ENCODE results near the gene MEGF10. TPM values are rescaled to one million over a fixed set of nuclear protein-coding genes. Genes with fewer than 3 reads are reported as not detected.

The MEGF10 gene
- total RNA-seq, 1 donor from 2014 or later: 77.8 TPM

DNA sequence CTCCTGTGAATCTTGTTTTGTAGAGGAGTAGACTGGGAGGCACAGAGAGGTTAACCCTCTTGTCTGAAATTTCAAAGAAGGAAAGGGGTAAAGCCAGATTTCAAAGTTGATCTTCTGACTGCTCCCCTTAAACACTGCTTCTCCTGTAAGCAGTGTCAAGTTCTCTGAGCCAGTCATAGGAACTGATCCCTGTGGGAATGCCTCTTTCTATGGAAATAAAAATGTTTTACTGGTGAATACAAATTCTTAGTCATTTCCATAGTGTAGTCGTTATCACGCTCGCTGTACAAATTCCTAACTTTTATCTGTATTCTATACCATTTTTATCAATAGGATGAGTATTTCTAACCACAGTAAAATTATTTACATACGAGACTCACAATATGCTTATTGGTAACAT, 160.5 kb downstream of the MEGF10 start:
- Histone ChIP-seq H3K36me3 (ENCODE audit: control insufficient read depth in 3 of 3, insufficient read depth in 3 of 3, low read length in 3 of 3) (peaks cover 0 to 8% (median 0%) of the 10 kb centered on the region in 3 donors), H3K4me1 (ENCODE audit: control insufficient read depth in 3 of 3, insufficient read depth in 3 of 3, low read length in 3 of 3) (no peaks in the 10 kb centered on the region), H3K27ac (ENCODE audit: low read depth, low read length) (no peak overlapping the region), H3K9me3 (ENCODE audit: control insufficient read depth in 3 of 3, low read length in 3 of 3) (no peaks in the 10 kb centered on the region), H3K4me3 (ENCODE audit: low read length in 3 of 3) (no peak overlapping the region), H3K9ac (ENCODE audit: low read depth in 1 of 3, low read length in 3 of 3) (no peak overlapping the region), H3K27me3 (ENCODE audit: control insufficient read depth in 3 of 3, insufficient read depth in 3 of 3, low read length in 3 of 3) (no peaks in the 10 kb centered on the region)

DNA sequence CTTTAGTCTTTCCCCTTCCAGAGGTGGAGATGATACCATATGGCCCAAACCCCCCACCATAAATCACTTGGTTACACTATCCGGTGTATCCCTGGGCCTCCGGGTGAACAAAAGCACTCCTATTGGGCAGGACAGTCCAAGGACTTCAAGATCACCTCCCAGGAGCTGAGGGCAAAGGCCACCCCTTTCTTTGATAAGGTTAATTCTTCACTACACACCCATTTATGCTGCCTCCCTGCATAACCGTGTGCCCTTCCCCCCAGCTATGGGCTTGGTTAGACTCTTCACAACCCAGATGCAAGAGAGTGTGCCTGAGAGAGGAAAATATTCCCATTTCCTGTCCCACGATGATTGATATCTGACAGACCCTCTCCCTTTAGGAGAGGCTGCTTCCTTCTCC, 162.0 kb downstream of the MEGF10 start:
- Histone ChIP-seq H3K36me3 (ENCODE audit: control insufficient read depth in 3 of 3, insufficient read depth in 3 of 3, low read length in 3 of 3) (peaks cover 0 to 5% (median 0%) of the 10 kb centered on the region in 3 donors), H3K27ac (ENCODE audit: low read depth, low read length) (no peak overlapping the region), H3K9me3 (ENCODE audit: control insufficient read depth in 3 of 3, low read length in 3 of 3) (no peaks in the 10 kb centered on the region)

DNA sequence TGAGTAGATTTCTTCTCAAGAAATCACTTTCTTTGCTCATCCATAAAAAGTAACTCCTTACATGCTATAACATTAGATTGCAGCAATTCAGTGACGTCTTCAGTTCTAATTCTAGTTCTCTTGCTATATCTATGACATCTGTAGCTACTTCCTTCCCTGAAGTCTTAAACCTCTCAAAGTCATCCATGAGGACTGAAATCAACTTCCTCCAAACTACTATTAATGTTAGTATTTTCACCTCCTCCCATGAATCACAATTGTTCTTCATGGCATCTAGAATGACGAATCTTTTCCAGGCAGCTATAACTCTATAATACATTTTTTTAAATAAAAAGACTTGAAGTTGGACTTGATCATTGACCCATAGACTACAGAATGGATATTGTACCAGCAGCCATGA, 180.6 kb downstream of the MEGF10 start:
- Histone ChIP-seq H3K9me3 (ENCODE audit: control insufficient read depth in 3 of 3, low read length in 3 of 3) (no peaks in the 10 kb centered on the region), H3K4me3 (ENCODE audit: low read length in 3 of 3) (no peak overlapping the region), H3K27me3 (ENCODE audit: control insufficient read depth in 3 of 3, insufficient read depth in 3 of 3, low read length in 3 of 3) (no peaks in the 10 kb centered on the region), H3K9ac (ENCODE audit: low read depth in 1 of 3, low read length in 3 of 3) (no peak overlapping the region), H3K36me3 (ENCODE audit: control insufficient read depth in 3 of 3, insufficient read depth in 3 of 3, low read length in 3 of 3) (no peaks in the 10 kb centered on the region), H3K4me1 (ENCODE audit: control insufficient read depth in 3 of 3, insufficient read depth in 3 of 3, low read length in 3 of 3) (no peaks in the 10 kb centered on the region), H3K27ac (ENCODE audit: low read depth, low read length) (no peak overlapping the region)

More for the DNA sequence above, 162.0 kb downstream of the MEGF10 start:
- H3K4me3 ChIP-seq (ENCODE audit: low read length in 3 of 3): no peak overlapping the region
- H3K27me3 ChIP-seq (ENCODE audit: control insufficient read depth in 3 of 3, insufficient read depth in 3 of 3, low read length in 3 of 3): no peaks in the 10 kb centered on the region
- no peaks in the 10 kb centered on the region for H3K4me1 ChIP-seq (ENCODE audit: control insufficient read depth in 3 of 3, insufficient read depth in 3 of 3, low read length in 3 of 3)
- H3K9ac ChIP-seq (ENCODE audit: low read depth in 1 of 3, low read length in 3 of 3): no peak overlapping the region

DNA sequence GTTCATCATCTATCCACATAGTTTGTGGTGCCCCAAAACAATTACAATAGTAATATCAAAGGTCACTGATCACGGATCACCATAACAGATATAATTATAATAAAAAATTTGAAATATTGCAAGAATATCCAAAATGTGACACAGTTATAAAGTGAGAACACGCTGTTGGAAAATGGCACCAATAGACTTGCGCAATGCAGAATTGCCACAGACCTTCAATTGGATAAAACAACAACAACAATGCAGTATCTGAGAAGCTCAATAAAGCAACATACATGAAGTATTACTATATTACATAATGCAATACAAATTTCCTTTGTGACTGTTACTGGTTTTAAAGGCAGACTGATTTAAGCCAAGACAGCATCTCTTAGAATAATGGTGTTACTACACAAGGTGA, 182.1 kb downstream of the MEGF10 start:
- Histone ChIP-seq H3K4me1 (ENCODE audit: control insufficient read depth in 3 of 3, insufficient read depth in 3 of 3, low read length in 3 of 3) (no peaks in the 10 kb centered on the region), H3K27ac (ENCODE audit: low read depth, low read length) (no peak overlapping the region), H3K36me3 (ENCODE audit: control insufficient read depth in 3 of 3, insufficient read depth in 3 of 3, low read length in 3 of 3) (no peaks in the 10 kb centered on the region), H3K9ac (ENCODE audit: low read depth in 1 of 3, low read length in 3 of 3) (no peak overlapping the region), H3K4me3 (ENCODE audit: low read length in 3 of 3) (no peak overlapping the region), H3K27me3 (ENCODE audit: control insufficient read depth in 3 of 3, insufficient read depth in 3 of 3, low read length in 3 of 3) (no peaks in the 10 kb centered on the region), H3K9me3 (ENCODE audit: control insufficient read depth in 3 of 3, low read length in 3 of 3) (no peaks in the 10 kb centered on the region)

DNA sequence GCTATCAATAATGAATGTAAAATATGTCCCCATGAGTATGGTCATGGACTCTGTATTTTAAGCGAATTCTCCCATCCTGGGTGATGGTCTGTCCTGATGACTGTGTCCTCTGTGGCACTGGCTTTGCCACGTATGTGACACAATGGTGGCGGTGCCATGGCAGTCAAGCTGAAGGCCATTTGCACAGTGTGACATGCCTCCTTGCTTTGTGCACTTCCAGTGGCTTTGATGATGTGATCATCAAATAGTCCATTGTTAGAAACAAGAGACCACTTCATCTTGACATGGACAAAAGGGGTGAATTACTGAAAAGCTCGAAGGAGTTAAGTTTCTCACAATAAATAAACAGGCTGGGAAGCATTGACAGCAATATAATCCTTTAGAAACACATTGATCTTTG, 195.9 kb downstream of the MEGF10 start:
- no peaks in the 10 kb centered on the region for H3K36me3 ChIP-seq (ENCODE audit: control insufficient read depth in 3 of 3, insufficient read depth in 3 of 3, low read length in 3 of 3)
- no peaks in the 10 kb centered on the region for H3K9me3 ChIP-seq (ENCODE audit: control insufficient read depth in 3 of 3, low read length in 3 of 3)
- H3K9ac ChIP-seq (ENCODE audit: low read depth in 1 of 3, low read length in 3 of 3): no peak overlapping the region
- no peaks in the 10 kb centered on the region for H3K27me3 ChIP-seq (ENCODE audit: control insufficient read depth in 3 of 3, insufficient read depth in 3 of 3, low read length in 3 of 3)
- H3K4me3 ChIP-seq (ENCODE audit: low read length in 3 of 3): no peak overlapping the region
- no peak overlapping the region for H3K27ac ChIP-seq (ENCODE audit: low read depth, low read length)
- H3K4me1 ChIP-seq (ENCODE audit: control insufficient read depth in 3 of 3, insufficient read depth in 3 of 3, low read length in 3 of 3): no peaks in the 10 kb centered on the region

DNA sequence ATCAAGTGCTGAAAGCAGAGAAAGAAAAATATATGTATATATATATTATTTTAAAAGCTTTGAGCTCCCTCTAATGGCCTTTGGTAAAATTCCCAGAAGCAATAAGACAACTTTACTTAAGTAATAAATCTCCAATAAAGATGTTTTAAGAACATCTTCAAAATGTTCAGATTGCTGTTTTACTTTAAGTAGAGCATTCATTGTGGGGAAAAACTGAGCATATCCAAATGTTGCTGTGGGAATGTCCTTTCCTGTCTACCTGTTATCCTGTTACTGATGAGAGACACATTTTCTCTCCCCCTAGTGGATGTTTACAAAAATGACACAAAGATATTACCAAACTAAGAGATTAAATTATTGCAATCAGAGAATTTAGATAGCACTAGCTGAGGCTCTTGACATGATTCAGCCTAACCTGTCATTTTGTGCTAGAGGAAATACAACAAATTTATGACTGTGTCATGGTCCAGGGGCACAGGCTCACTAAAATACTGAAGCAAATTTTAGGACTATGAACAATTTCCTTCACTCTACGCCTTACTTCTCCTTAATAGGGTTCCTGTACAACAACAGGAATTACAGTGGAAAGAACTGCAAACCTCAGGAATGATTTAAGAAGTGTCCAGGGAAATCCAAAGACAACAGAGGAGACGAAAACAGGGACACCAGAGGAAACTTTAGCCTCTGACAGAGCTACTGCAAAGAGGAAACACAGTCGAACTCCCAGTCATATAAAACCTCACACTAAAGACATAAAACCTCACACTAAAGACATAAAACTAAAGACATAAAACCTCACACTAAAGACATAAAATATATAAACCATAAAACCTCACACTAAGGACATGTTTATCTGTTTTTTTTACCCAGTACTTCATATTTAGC, 202.5 kb downstream of the MEGF10 start:
- H3K9ac ChIP-seq (ENCODE audit: low read depth in 1 of 3, low read length in 3 of 3): no peak overlapping the region
- H3K27ac ChIP-seq (ENCODE audit: low read depth, low read length): no peak overlapping the region
- peaks cover 0 to 4% (median 0%) of the 10 kb centered on the region in 3 donors for H3K27me3 ChIP-seq (ENCODE audit: control insufficient read depth in 3 of 3, insufficient read depth in 3 of 3, low read length in 3 of 3)

DNA sequence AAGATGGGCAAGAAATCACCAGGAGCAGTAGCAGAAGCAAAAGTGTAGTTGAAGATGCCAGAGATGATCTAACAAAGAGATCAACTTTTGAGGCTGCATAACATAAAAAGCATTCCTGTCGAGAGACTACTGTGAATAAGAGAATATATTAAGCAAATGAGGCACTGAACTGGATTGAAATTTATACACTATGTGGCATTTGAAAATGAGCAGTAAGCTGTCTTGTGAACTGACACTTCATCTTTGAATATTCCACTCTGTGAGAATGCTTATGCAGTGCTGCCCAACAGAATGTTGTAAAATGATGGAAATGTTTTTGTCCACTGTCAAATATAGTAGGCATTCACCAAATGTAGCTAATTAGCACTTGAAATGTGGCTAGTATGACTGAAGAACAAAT, 208.0 kb downstream of the MEGF10 start:
- H3K27me3 ChIP-seq (ENCODE audit: control insufficient read depth in 3 of 3, insufficient read depth in 3 of 3, low read length in 3 of 3): peaks cover 0 to 4% (median 0%) of the 10 kb centered on the region in 3 donors

More for the DNA sequence above, 202.5 kb downstream of the MEGF10 start:
- no peaks in the 10 kb centered on the region for H3K36me3 ChIP-seq (ENCODE audit: control insufficient read depth in 3 of 3, insufficient read depth in 3 of 3, low read length in 3 of 3)
- no peak overlapping the region for H3K4me3 ChIP-seq (ENCODE audit: low read length in 3 of 3)
- H3K9me3 ChIP-seq (ENCODE audit: control insufficient read depth in 3 of 3, low read length in 3 of 3): no peaks in the 10 kb centered on the region
- H3K4me1 ChIP-seq (ENCODE audit: control insufficient read depth in 3 of 3, insufficient read depth in 3 of 3, low read length in 3 of 3): no peaks in the 10 kb centered on the region

DNA sequence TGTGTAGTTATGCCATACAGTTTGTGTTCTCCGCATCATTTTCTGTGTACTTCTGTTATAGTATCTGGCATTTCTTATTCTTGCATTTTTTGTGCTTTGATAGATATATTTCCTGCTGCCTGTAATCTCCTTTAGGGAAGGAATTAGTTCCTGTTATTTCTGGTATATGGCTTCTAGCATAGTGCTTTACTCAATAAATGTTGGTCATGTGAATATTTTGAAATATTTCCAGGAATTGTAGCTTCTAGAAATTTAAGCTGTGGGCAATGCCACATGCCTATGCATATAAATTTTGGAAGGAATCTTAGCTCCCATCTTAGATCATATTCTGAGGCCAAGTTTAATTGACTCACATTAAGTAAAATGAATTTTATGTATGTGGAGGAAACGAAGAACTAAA, 215.3 kb downstream of the MEGF10 start:
- H3K9ac ChIP-seq (ENCODE audit: low read depth in 1 of 3, low read length in 3 of 3): no peak overlapping the region
- no peaks in the 10 kb centered on the region for H3K36me3 ChIP-seq (ENCODE audit: control insufficient read depth in 3 of 3, insufficient read depth in 3 of 3, low read length in 3 of 3)
- H3K27me3 ChIP-seq (ENCODE audit: control insufficient read depth in 3 of 3, insufficient read depth in 3 of 3, low read length in 3 of 3): no peaks in the 10 kb centered on the region
- H3K9me3 ChIP-seq (ENCODE audit: control insufficient read depth in 3 of 3, low read length in 3 of 3): no peaks in the 10 kb centered on the region
- no peak overlapping the region for H3K4me3 ChIP-seq (ENCODE audit: low read length in 3 of 3)
- H3K27ac ChIP-seq (ENCODE audit: low read depth, low read length): no peak overlapping the region
- H3K4me1 ChIP-seq (ENCODE audit: control insufficient read depth in 3 of 3, insufficient read depth in 3 of 3, low read length in 3 of 3): no peaks in the 10 kb centered on the region

More for the DNA sequence above, 208.0 kb downstream of the MEGF10 start:
- no peak overlapping the region for H3K27ac ChIP-seq (ENCODE audit: low read depth, low read length)
- no peak overlapping the region for H3K4me3 ChIP-seq (ENCODE audit: low read length in 3 of 3)
- H3K36me3 ChIP-seq (ENCODE audit: control insufficient read depth in 3 of 3, insufficient read depth in 3 of 3, low read length in 3 of 3): no peaks in the 10 kb centered on the region
- H3K9me3 ChIP-seq (ENCODE audit: control insufficient read depth in 3 of 3, low read length in 3 of 3): no peaks in the 10 kb centered on the region
- no peaks in the 10 kb centered on the region for H3K4me1 ChIP-seq (ENCODE audit: control insufficient read depth in 3 of 3, insufficient read depth in 3 of 3, low read length in 3 of 3)
- no peak overlapping the region for H3K9ac ChIP-seq (ENCODE audit: low read depth in 1 of 3, low read length in 3 of 3)

DNA sequence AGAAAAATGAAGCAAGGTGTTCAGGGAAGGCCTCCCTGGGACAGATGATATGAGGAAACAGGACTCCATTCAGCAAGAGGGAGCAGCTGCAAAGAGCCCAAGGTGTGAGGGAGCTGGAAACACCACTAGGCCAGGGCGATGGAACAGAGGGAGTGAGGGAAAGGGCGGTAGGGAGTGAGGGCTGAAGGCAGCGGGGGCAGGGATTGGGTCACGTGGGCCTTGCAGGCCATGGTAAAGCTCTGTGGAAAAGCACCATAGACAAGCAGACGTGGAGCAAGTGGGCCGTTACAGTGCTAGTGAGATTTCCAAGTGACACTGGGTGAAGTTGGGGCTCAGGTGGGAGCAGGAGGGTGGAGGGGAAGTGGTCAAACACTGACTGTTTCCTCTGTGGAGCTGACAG, 216.0 kb downstream of the MEGF10 start:
- Histone ChIP-seq H3K9me3 (ENCODE audit: control insufficient read depth in 3 of 3, low read length in 3 of 3) (no peaks in the 10 kb centered on the region), H3K27me3 (ENCODE audit: control insufficient read depth in 3 of 3, insufficient read depth in 3 of 3, low read length in 3 of 3) (no peaks in the 10 kb centered on the region), H3K4me1 (ENCODE audit: control insufficient read depth in 3 of 3, insufficient read depth in 3 of 3, low read length in 3 of 3) (no peaks in the 10 kb centered on the region), H3K27ac (ENCODE audit: low read depth, low read length) (no peak overlapping the region), H3K4me3 (ENCODE audit: low read length in 3 of 3) (no peak overlapping the region), H3K9ac (ENCODE audit: low read depth in 1 of 3, low read length in 3 of 3) (no peak overlapping the region), H3K36me3 (ENCODE audit: control insufficient read depth in 3 of 3, insufficient read depth in 3 of 3, low read length in 3 of 3) (no peaks in the 10 kb centered on the region)

DNA sequence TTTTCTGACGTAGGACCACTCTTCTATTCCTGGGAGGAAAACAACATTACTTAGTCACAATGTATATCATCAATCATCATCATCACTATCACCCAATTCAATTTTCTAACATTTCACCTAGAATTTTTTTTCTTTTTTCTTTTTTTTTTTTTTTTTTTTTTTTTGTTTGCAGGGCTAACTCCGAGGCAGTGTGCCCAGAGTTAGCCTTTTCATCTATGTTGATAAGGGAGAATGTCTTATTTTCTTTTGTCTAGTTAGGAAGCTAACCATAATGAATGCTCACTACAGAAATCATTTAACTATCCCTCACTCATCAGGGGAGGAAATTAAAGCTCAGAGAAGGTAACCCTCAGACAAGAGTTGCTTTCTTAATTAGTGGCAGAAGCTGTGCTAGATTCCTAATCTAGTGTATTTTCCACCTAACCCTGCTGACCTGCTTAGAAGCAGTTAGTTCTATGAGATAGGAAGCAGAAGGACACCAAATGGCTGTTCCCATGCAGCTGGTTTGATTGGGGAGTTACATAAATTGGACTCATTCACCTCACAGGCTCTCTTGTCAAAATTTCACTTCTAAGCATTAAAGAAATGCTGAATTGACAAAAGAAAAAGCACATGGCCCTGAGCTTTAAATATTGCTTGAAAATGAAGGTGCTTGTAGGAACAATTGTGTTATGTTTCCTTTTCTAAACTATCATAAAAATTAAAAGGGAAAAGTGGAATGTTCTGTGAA, 218.2 kb downstream of the MEGF10 start:
- H3K27me3 ChIP-seq (ENCODE audit: control insufficient read depth in 3 of 3, insufficient read depth in 3 of 3, low read length in 3 of 3): no peaks in the 10 kb centered on the region
- H3K4me3 ChIP-seq (ENCODE audit: low read length in 3 of 3): no peak overlapping the region
- no peak overlapping the region for H3K27ac ChIP-seq (ENCODE audit: low read depth, low read length)
- no peaks in the 10 kb centered on the region for H3K36me3 ChIP-seq (ENCODE audit: control insufficient read depth in 3 of 3, insufficient read depth in 3 of 3, low read length in 3 of 3)
- no peaks in the 10 kb centered on the region for H3K4me1 ChIP-seq (ENCODE audit: control insufficient read depth in 3 of 3, insufficient read depth in 3 of 3, low read length in 3 of 3)
- no peaks in the 10 kb centered on the region for H3K9me3 ChIP-seq (ENCODE audit: control insufficient read depth in 3 of 3, low read length in 3 of 3)
- no peak overlapping the region for H3K9ac ChIP-seq (ENCODE audit: low read depth in 1 of 3, low read length in 3 of 3)

All from skeletal muscle tissue (tissue), 4 donors.